ENCODE data around the gene MRPL54.

- no peak for TF ChIP-seq CTCF (IDR thresholded peaks at IDR 0.05; ENCODE audit: insufficient read depth, low read depth, low read length)
- TF ChIP-seq EZH2 (IDR thresholded peaks at IDR 0.05; ENCODE audit: insufficient read depth, low read length) = no peak
Measured at GRCh38 chr19:3778899-3779723, 16.6 kb downstream of the MRPL54 start.
